ENCODE results near the gene FAXDC2. TPM values are rescaled to one million over a fixed set of nuclear protein-coding genes. Genes with fewer than 3 reads are reported as not detected.

FAXDC2 gene
- total and polyA plus RNA-seq, 2 of the 13 experiments (the other 11 are each of a cell fraction or from before 2014, with no cell fraction given): 4.7 to 58.8 TPM

GRCh38 chr5:154783774-154784460 lies 66.5 kb downstream of the FAXDC2 start (continued):
- TF ChIP-seq GABPA (IDR thresholded peaks at IDR 0.05; ENCODE audit: low read depth, low read length) (no peak), GABPA (CRISPR knock-in tag; IDR thresholded peaks at IDR 0.05; ENCODE audit: low read depth) (no peak), FOSL2 (CRISPR knock-in tag; IDR thresholded peaks at IDR 0.05) (no peak), ZZZ3 (CRISPR knock-in tag; IDR thresholded peaks at IDR 0.05; ENCODE audit: borderline replicate concordance) (no peak), ZSCAN22 (CRISPR knock-in tag; IDR thresholded peaks at IDR 0.05) (no peak)

- CTCF ChIA-PET (ENCODE audit: low intra/inter-chr PET ratio, low total read pairs): no interaction called here
- intact Hi-C loops (cut with micrococcal nuclease; ENCODE audit: unreplicated experiment) (no loop called here), in situ Hi-C loops (cut with HindIII; ENCODE audit: extremely low pct_ligation_motif_present, low pct_unique_long_range_greater_than_20kb) (no loop called here)
- Histone ChIP-seq H3K79me2 (ENCODE audit: insufficient read depth, low read length) (peaks cover 97% of the 10 kb centered on the region), H3K27me3 (ENCODE audit: control insufficient read depth in 1 of 2, insufficient read depth in 2 of 2, low read length in 2 of 2) (no peaks in the 10 kb centered on the region), H3K9me3 (ENCODE audit: low read length) (no peaks in the 10 kb centered on the region), H3K27ac (ENCODE audit: extremely low read length, insufficient read depth, low read length) (no peak overlapping the region), H3K36me3 (replicated peaks in 1 of 2; ENCODE audit: control insufficient read depth in 1 of 2, insufficient read depth in 2 of 2, low read length in 2 of 2) (peaks cover 3 to 6% of the 10 kb centered on the region in 2 experiments; a peak in 4 of 5 replicates), H2AFZ (ENCODE audit: low read length) (no peak overlapping the region), H3K4me2 (ENCODE audit: low read depth, low read length) (no peak overlapping the region), H4K20me1 (ENCODE audit: insufficient read depth, low read length) (peaks cover 87% of the 10 kb centered on the region), H3K4me1 (ENCODE audit: insufficient read depth, low read length) (peaks cover 92% of the 10 kb centered on the region), H3K4me3 (replicated peaks in 1 of 3; ENCODE audit: insufficient read depth in 1 of 3, low read depth in 2 of 3, low read length in 3 of 3) (no peak overlapping the region), H3K9ac (ENCODE audit: insufficient read depth, low read depth, low read length) (no peak overlapping the region)
- no TSS peak for BruUV-seq (replicated peaks)
- ATAC-seq: no peak
- TF ChIP-seq ZBTB4 (CRISPR knock-in tag; IDR thresholded peaks at IDR 0.05; ENCODE audit: borderline replicate concordance) (no peak), ZNF547 (CRISPR knock-in tag; IDR thresholded peaks at IDR 0.05) (no peak), RBAK (CRISPR knock-in tag; IDR thresholded peaks at IDR 0.05) (no peak), ERF (CRISPR knock-in tag; IDR thresholded peaks at IDR 0.05) (no peak), KMT2B (CRISPR knock-in tag; IDR thresholded peaks at IDR 0.05) (no peak), IKZF5 (CRISPR knock-in tag; IDR thresholded peaks at IDR 0.05) (no peak), POLR2A (IDR thresholded peaks at IDR 0.05; ENCODE audit: insufficient read depth in 1 of 2, low read depth in 2 of 2, low read length in 2 of 2) (0 out of 4 replicates have a peak, but pooled peaks of 1 of the 2 experiments have one; percentile 16)
- FAIRE-seq: no peak
- DNase-seq (ENCODE audit: low spot score): no peak
- POLR2A ChIA-PET: interaction anchor here (1.0 kb wide), 1 partner anchor 100 kb away, joined by 4 read pairs; no protein-coding TSS in a partner anchor
- no CpG with 5 or more reads among the region's 1 CpG for WGBS (ENCODE audit: low lambda C conversion rate)
These were observed 67.4 kb downstream of the FAXDC2 start for GRCh38 chr5:154782812-154783592.

Measured in HepG2 (cell line).